K562 (cell line): ENCODE results near the gene FAM117B. TPM values are rescaled to one million over a fixed set of nuclear protein-coding genes. Genes with fewer than 3 reads are reported as not detected.

Experiments
- ATAC-seq: fragments of 200-7000 bp; cut with Tn5 transposase; 3 replicates; pipeline ENCODE4 v1.9.1; 2020; ENCODE audit warnings: moderate library complexity
- BruUV-seq: library from RNA; stranded (reverse); fragments of 400-500 nt; replicated peaks from 2 replicates; lab custom pipeline; 2021; lab: Mats Ljungman, UMichigan
- CTCF ChIA-PET: fragments of 300-600 bp; formaldehyde crosslinking; extraction: SDS; loops from one replicate; lab custom pipeline; 2021; ENCODE audit warnings: low intra/inter-chr PET ratio; lab: Yijun Ruan, JAX
- POLR2A ChIA-PET: fragments of 300-600, 350-650 bp; sonication (Branson Sonifier 250); formaldehyde crosslinking; extraction: SDS; loops from one replicate; lab custom pipeline; 2021; ENCODE audit warnings: antibody characterized with exemption, inconsistent platforms; lab: Yijun Ruan, JAX
- DNase-seq, 4 experiments: peaks; one replicate each; pipeline versions ENCODE4 v3.0.0 to v3.0.0-alpha.2; 2011 to 2018; ENCODE audit warnings: low spot score in 3 of 4, mixed read lengths in 3 of 4; ENCODE audit errors: extremely low read depth in 1 of 4
- FAIRE-seq: peaks from 2 replicates; lab custom pipeline; 2011; peaks lifted over from hg19 to GRCh38; lab: Jason Lieb, UNC
- H2AFZ ChIP-seq: 2 replicates; pipeline ENCODE4 v1.6.0; 2011; ENCODE audit warnings: low read depth, low read length, control low read depth, inconsistent platforms
- H3K27ac ChIP-seq: fragments of 200-600 bp; 3 replicates; pipeline ENCODE4 v1.8.0; 2011; ENCODE audit warnings: low read depth, mild to moderate bottlenecking, control low read depth, inconsistent platforms, low read length, moderate library complexity, mixed read lengths; ENCODE audit errors: extremely low read depth
- H3K27me3 ChIP-seq, 2 experiments: fragments of 300-600 bp in 1 of 2; 2 replicates in 1 of 2; 3 replicates in 1 of 2; pipeline versions ENCODE4 v1.6.0 to v1.8.0; 2011; ENCODE audit warnings: inconsistent platforms in 2 of 2, low read length in 2 of 2, mild to moderate bottlenecking in 1 of 2, mixed read lengths in 1 of 2, moderate library complexity in 1 of 2; ENCODE audit not compliant: control insufficient read depth in 2 of 2, insufficient read depth in 2 of 2
- H3K36me3 ChIP-seq: fragments of 300-600 bp; 3 replicates; pipeline ENCODE4 v1.8.0; 2011; ENCODE audit warnings: mild to moderate bottlenecking, low read length, inconsistent platforms; ENCODE audit not compliant: control insufficient read depth, insufficient read depth
- H3K4me1 ChIP-seq, 2 experiments: fragments of 200-600 bp in 1 of 2; replicated peaks in 1 of 2; 2 replicates in 1 of 2; 3 replicates in 1 of 2; pipeline versions ENCODE4 v1.5.1 to v1.8.0; 2011; ENCODE audit warnings: inconsistent platforms in 2 of 2, low read length in 2 of 2, mild to moderate bottlenecking in 1 of 2, mixed read lengths in 1 of 2, moderate library complexity in 1 of 2; ENCODE audit not compliant: control insufficient read depth in 2 of 2, insufficient read depth in 2 of 2
- H3K4me2 ChIP-seq: 2 replicates; pipeline ENCODE4 v1.6.1; 2011; ENCODE audit warnings: low read length, control low read depth, inconsistent platforms, mixed read lengths; ENCODE audit not compliant: insufficient read depth
- H3K4me3 ChIP-seq: fragments of 200-600 bp; sonication (generic), shearing (Covaris generic); 2 replicates; pipeline ENCODE4 v1.5.1; 2016; ENCODE audit warnings: control low read depth, inconsistent platforms
- H3K79me2 ChIP-seq: fragments of 200-600 bp; 3 replicates; pipeline ENCODE4 v1.8.0; 2011; ENCODE audit warnings: low read length, inconsistent platforms; ENCODE audit not compliant: control insufficient read depth, insufficient read depth
- H3K9ac ChIP-seq, 2 experiments: 2 replicates each; pipeline versions ENCODE4 v1.6.0 to v1.6.1; 2011; ENCODE audit warnings: low read depth in 2 of 2, low read length in 2 of 2, control low read depth in 1 of 2, inconsistent platforms in 1 of 2, mild to moderate bottlenecking in 1 of 2, mixed read lengths in 1 of 2; ENCODE audit not compliant: insufficient read depth in 1 of 2
- H3K9me1 ChIP-seq: one replicate; pipeline ENCODE4 v1.6.0; 2011; ENCODE audit warnings: inconsistent platforms, mild to moderate bottlenecking, low read length, moderate library complexity; ENCODE audit not compliant: control insufficient read depth, insufficient read depth
- H3K9me3 ChIP-seq: replicated peaks from 2 replicates; pipeline ENCODE4 v1.5.1; 2011; ENCODE audit warnings: low read depth, low read length, inconsistent platforms; ENCODE audit not compliant: control insufficient read depth, insufficient read depth
- H4K20me1 ChIP-seq: replicated peaks from 2 replicates; pipeline ENCODE4 v1.6.1; 2011; ENCODE audit warnings: low read length, inconsistent platforms, mixed read lengths; ENCODE audit not compliant: control insufficient read depth, insufficient read depth
- EHMT2 ChIP-seq: fragments of 450-650 bp; IDR thresholded peaks from 2 replicates; pipeline ENCODE4 v1.6.1; 2018; ENCODE audit warnings: antibody characterized with exemption
- KLF16 ChIP-seq: IDR thresholded peaks from 2 replicates; pipeline ENCODE4 v1.6.1; 2016; ENCODE audit warnings: antibody characterized with exemption
- PATZ1 ChIP-seq: fragments of 250-450 bp; sonication (Bioruptor Pico); IDR thresholded peaks from 2 replicates; pipeline ENCODE4 v1.5.0; 2020; ENCODE audit warnings: mild to moderate bottlenecking, borderline replicate concordance
- UBTF ChIP-seq, 2 experiments: IDR thresholded peaks; 2 replicates each; pipeline ENCODE4 v1.6.1; 2012; ENCODE audit warnings: improper control_type of control experiment in 2 of 2, low read depth in 2 of 2, low read length in 2 of 2, borderline replicate concordance in 1 of 2
- ZNF121 ChIP-seq: sonication (generic); formaldehyde crosslinking; conservative IDR thresholded peaks from 2 replicates; pipeline ENCODE4 v1.8.0; 2022; ENCODE audit warnings: missing genetic modification reagents
- ZNF282 ChIP-seq: sonication (generic); formaldehyde crosslinking; IDR thresholded peaks from 2 replicates; pipeline ENCODE4 v1.8.1; 2023; ENCODE audit warnings: missing genetic modification reagents
- ZNF592 ChIP-seq: fragments of 450-650 bp; IDR thresholded peaks from 2 replicates; pipeline ENCODE4 v1.6.1; 2017; ENCODE audit warnings: antibody characterized with exemption, mild to moderate bottlenecking
- WGBS: fragments of 100-300 bp; shearing (Covaris generic); methylation state at CpG from one replicate; pipeline ENCODE4 v1.1.6; 2016; ENCODE audit warnings: low coverage, mixed read lengths; ENCODE audit not compliant: insufficient coverage; ENCODE audit errors: missing lambda C conversion rate; 5-methylcytosine and 5-hydroxymethylcytosine counted together
- in situ Hi-C: fragments of 300-500 bp; cut with MboI; formaldehyde crosslinking; loops from 4 replicates; pipeline ENCODE4 v1.15.0; 2018; ENCODE audit warnings: inconsistent platforms, mixed read lengths
- intact Hi-C: fragments of 100-400 bp; cut with micrococcal nuclease; formaldehyde crosslinking; loops from 2 replicates; pipeline ENCODE4 v1.14.2; 2022
- polyA plus RNA-seq, 8 experiments: library from polyadenylated mRNA; depleted of rRNA in 4 of 8; stranded (reverse) in 5 of 8; unstranded in 3 of 8; fragments of >200 nt; fragmentation: Nextera tagmentation in 2 of 8; fragmentation: Illumina TruSeq in 1 of 8; extraction: Ambion mirVana in 2 of 8; extraction: Trizol in 1 of 8; gene quantifications; 2 replicates each; pipeline versions ENCODE4 v1.2.1 to v1.2.3, GENCODE V29; 2011 to 2014; ENCODE audit warnings: inconsistent platforms in 1 of 8, missing spikeins in 1 of 8
- total RNA-seq, 7 experiments: library from RNA; depleted of rRNA in 6 of 7; stranded (reverse); fragments of >200 nt in 6 of 7; fragmentation: Illumina TruSeq in 2 of 7; extraction: Trizol in 2 of 7; gene quantifications; 2 replicates each; pipeline versions ENCODE4 v1.2.1 to v1.2.3, GENCODE V29; 2011 to 2021; ENCODE audit warnings: low replicate concordance in 1 of 7
- TF ChIP-seq, protein P1 (sequence below): fragments of 200-400 bp; formaldehyde crosslinking; IDR thresholded peaks from 2 replicates; pipeline ENCODE4 v1.6.1; 2017; ENCODE audit warnings: mild to moderate bottlenecking, low read depth, low read length, moderate library complexity
- TF ChIP-seq, protein P2 (sequence below), 2 experiments: fragments of 450-650 bp; conservative IDR thresholded peaks; 2 replicates each; pipeline ENCODE4 v1.6.1; 2017; ENCODE audit warnings: mild to moderate bottlenecking in 2 of 2, moderate library complexity in 2 of 2

Gene FAM117B
- total and polyA plus RNA-seq, 9 of the 15 experiments (the other 6 are each of a cell fraction or from before 2014, with no cell fraction given): 1.6 to 5.2 (median 2.6) TPM

DNA sequence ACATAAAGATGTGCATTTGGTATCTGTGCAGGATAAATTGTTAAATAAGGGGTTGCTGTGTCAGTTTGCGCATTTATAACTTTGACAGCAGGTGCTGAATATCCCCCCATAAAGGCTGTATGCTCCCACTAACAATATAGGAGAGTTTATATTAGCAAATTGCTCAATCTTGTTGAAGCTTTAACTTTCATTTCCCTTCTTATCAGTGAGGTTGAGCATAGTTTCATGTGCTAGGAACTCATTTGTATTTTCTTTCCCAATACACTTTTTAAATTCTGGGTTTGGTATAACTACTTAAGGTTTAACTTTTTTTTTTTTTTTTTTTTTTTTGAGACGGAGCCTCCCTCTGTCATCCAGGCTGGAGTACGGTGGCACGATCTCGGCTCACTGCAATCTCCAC, 89.0 kb downstream of the FAM117B start:
- H3K4me3 ChIP-seq: no peak overlapping the region
- in situ Hi-C loops: no loop called here
- H3K4me1 ChIP-seq: no peaks in the 10 kb centered on the region
- POLR2A ChIA-PET: no interaction called here
- H3K9me3 ChIP-seq: no peaks in the 10 kb centered on the region
- no peaks in the 10 kb centered on the region for H3K27me3 ChIP-seq
- 100% methylated on average over 1 of the region's 5 CpGs for WGBS
- no TSS peak for BruUV-seq
- no peak overlapping the region for H3K9ac ChIP-seq
- no peak overlapping the region for H3K27ac ChIP-seq
- H3K9me1 ChIP-seq: no peaks in the 10 kb centered on the region
- CTCF ChIA-PET: no interaction called here
- FAIRE-seq: no peak
- DNase-seq: no peak
- H3K79me2 ChIP-seq: no peaks in the 10 kb centered on the region
- no peak overlapping the region for H2AFZ ChIP-seq
- intact Hi-C loops: no loop called here
- TF ChIP-seq, protein P1, sequence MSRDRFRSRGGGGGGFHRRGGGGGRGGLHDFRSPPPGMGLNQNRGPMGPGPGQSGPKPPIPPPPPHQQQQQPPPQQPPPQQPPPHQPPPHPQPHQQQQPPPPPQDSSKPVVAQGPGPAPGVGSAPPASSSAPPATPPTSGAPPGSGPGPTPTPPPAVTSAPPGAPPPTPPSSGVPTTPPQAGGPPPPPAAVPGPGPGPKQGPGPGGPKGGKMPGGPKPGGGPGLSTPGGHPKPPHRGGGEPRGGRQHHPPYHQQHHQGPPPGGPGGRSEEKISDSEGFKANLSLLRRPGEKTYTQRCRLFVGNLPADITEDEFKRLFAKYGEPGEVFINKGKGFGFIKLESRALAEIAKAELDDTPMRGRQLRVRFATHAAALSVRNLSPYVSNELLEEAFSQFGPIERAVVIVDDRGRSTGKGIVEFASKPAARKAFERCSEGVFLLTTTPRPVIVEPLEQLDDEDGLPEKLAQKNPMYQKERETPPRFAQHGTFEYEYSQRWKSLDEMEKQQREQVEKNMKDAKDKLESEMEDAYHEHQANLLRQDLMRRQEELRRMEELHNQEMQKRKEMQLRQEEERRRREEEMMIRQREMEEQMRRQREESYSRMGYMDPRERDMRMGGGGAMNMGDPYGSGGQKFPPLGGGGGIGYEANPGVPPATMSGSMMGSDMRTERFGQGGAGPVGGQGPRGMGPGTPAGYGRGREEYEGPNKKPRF: no peak
- TF ChIP-seq ZNF592 (no peak), UBTF (IDR thresholded peaks at IDR 0.05; ENCODE audit: borderline replicate concordance in 1 of 2, low read depth in 2 of 2, low read length in 2 of 2) (no peak), ZNF282 (CRISPR knock-in tag) (no peak), KLF16 (no peak), EHMT2 (no peak), PATZ1 (no peak), ZNF121 (CRISPR knock-in tag) (no peak)
- TF ChIP-seq, protein P2, sequence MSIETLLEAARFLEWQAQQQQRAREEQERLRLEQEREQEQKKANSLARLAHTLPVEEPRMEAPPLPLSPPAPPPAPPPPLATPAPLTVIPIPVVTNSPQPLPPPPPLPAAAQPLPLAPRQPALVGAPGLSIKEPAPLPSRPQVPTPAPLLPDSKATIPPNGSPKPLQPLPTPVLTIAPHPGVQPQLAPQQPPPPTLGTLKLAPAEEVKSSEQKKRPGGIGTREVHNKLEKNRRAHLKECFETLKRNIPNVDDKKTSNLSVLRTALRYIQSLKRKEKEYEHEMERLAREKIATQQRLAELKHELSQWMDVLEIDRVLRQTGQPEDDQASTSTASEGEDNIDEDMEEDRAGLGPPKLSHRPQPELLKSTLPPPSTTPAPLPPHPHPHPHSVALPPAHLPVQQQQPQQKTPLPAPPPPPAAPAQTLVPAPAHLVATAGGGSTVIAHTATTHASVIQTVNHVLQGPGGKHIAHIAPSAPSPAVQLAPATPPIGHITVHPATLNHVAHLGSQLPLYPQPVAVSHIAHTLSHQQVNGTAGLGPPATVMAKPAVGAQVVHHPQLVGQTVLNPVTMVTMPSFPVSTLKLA (conservative IDR thresholded peaks at IDR 0.05): no peak
- no peak for ATAC-seq
- peaks cover 6% of the 10 kb centered on the region; the same call in 1 of the 3 replicates for H3K36me3 ChIP-seq
- no peak overlapping the region for H3K4me2 ChIP-seq
- H4K20me1 ChIP-seq: no peaks in the 10 kb centered on the region
